HG03521 (cell line): ENCODE measurements around the gene SMARCA2.

Experiments used
- ATAC-seq: cut with Tn5 transposase; IDR thresholded peaks from one replicate; pipeline ENCODE4 v1.9.1; 2021; ENCODE audit warnings: mild to moderate bottlenecking, moderate library complexity; ENCODE audit not compliant: unreplicated experiment

The SMARCA2 gene

DNA sequence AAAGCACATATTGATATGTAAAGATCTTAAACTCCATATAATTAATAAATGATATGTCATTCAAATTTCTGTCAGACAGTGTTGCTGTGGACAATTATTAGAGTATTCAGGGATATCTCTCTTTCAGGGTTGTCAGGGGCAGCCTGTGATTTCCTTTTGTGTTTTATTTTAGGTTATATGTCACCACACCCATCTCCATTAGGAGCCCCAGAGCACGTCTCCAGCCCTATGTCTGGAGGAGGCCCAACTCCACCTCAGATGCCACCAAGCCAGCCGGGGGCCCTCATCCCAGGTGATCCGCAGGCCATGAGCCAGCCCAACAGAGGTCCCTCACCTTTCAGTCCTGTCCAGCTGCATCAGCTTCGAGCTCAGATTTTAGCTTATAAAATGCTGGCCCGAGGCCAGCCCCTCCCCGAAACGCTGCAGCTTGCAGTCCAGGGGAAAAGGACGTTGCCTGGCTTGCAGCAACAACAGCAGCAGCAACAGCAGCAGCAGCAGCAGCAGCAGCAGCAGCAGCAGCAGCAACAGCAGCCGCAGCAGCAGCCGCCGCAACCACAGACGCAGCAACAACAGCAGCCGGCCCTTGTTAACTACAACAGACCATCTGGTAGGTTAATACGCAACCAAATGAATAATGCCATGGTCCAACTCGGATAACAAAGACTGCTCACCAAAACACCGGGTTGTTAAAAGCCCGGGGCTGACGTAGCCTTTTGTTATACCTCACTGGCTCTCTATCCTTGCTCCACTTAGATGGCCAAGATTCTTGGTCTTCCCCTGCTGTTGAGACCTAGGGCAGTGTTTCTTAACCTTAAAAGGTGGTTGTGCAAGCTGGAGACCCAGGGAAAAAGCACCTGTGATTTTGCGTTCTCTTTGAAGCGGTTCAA is 24.4 kb downstream of the SMARCA2 start:
- ATAC-seq, result no peak

GRCh38 chr9:2040828-2041227 is 25.7 kb downstream of the SMARCA2 start:
- no peak for ATAC-seq

DNA sequence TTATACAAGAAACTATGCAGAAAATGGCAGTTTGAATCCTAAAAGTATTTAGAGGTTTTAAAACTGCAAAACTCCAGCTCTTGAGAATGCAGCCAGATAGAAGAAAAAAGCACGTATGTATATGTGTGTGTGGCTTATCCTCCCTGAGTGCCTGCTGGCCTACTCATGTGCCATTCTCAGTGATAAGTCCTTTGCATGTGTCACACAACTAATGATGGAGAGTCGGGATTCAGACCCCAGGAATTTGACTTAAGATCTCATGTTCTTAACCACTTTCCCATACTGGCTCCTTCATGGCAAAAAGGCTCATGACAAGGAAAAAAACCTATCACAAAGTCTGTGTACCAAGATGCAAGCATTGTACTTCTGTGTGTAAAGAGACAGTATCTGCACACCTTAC is 26.6 kb downstream of the SMARCA2 start:
- no peak for ATAC-seq

GRCh38 chr9:2043243-2043642 is 28.1 kb downstream of the SMARCA2 start:
- ATAC-seq, result no peak

- no peak for ATAC-seq
Measured at GRCh38 chr9:2043881-2044462, 28.8 kb downstream of the SMARCA2 start.

- no peak for ATAC-seq
Measured at GRCh38 chr9:2047144-2047671, 32.1 kb downstream of the SMARCA2 start.

DNA sequence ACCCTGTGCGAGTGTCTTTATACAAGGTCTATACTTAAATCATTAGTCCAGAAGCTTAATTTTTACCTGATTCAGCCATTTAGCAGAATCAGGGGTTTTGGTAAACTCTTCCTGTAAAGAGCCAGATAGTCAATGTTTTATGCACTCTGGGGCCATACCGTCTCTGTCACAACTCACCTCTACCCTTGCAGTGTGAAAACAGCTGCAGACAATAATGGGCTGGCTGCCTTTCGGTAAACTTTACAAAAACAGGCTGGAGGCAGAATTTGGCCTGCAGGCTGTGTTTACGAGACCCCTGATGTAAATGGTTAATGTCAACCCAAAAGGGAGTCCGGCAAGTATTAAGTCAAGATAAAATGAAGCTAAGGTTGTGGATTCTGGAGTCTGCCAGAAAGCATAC is 32.8 kb downstream of the SMARCA2 start:
- ATAC-seq, result no peak

GRCh38 chr9:2050236-2050635 is 35.1 kb downstream of the SMARCA2 start:
- no peak for ATAC-seq

GRCh38 chr9:2053883-2054845 is 39.0 kb downstream of the SMARCA2 start:
- ATAC-seq, result peak; percentile 96

DNA sequence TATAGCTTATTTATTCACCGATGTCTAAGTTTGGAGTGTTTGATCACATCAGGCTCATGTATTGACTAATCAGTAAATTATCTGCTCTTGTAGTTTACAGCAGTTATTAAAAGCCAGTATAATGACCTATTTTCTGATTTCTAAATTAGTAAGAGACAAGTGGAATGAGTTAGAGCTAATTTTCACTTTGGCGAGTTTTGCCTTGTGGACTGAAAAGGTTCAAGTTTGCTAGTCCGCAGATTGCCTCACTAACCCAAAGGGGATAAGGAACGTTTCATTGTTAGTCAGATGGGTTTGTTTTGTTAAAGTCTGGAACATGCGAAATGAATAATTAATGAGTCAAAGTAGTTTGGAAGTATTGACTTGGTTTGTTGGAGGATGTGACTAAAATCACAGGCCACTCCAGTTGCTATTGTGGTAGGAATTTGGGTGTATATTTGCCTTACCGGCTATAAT is 40.1 kb downstream of the SMARCA2 start:
- no peak for ATAC-seq

DNA sequence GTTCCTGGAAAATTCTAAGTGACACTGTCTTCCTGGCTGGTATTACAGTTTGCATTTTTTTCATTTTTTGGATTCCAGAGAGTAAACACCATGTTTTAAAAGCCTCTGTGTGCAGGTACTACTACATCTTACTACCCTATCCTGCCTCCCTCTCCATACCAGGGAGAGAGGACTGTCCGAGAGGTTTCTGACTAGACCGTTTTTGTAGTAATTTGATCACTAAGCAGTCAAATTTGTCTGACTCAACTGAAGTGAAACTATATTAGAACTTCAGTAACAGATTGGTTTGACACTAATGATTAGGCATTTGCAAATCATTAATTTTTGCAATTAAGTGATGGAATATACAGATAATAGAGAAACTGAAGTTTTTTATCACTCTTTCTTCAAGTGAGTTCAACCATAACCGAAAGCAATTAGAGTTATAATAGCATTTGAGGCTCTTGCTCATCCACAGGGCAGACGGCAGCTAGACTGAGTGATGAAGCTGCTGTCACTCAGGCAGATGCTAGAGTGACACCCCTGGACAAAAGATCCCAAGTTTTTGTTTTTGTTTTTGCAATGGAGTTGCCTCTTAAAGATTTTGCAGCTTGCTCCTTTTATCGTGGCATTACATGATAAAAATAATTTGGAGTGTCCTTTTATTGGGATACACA is 44.3 kb downstream of the SMARCA2 start:
- no peak for ATAC-seq

- no peak for ATAC-seq
Measured at GRCh38 chr9:2060424-2060823, 45.3 kb downstream of the SMARCA2 start.

DNA sequence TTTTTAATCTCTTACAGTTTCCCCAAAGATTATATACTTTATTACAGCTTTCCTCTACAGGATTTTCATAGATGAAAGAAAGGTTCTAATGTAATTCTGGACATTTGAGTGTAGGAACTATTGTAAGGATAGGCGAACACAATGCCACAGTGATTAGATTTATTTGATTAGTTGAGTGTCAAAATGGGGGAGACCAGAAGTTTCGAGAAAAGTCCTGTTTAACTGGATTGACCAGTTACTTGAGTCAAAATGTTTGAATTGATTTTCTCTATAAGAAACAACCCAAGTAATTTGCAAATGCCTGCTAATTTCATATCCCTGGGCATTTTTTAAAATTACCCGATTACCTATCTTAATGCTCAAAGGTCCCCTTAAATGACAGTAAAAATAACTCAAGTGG is 50.6 kb downstream of the SMARCA2 start:
- ATAC-seq, result no peak

DNA sequence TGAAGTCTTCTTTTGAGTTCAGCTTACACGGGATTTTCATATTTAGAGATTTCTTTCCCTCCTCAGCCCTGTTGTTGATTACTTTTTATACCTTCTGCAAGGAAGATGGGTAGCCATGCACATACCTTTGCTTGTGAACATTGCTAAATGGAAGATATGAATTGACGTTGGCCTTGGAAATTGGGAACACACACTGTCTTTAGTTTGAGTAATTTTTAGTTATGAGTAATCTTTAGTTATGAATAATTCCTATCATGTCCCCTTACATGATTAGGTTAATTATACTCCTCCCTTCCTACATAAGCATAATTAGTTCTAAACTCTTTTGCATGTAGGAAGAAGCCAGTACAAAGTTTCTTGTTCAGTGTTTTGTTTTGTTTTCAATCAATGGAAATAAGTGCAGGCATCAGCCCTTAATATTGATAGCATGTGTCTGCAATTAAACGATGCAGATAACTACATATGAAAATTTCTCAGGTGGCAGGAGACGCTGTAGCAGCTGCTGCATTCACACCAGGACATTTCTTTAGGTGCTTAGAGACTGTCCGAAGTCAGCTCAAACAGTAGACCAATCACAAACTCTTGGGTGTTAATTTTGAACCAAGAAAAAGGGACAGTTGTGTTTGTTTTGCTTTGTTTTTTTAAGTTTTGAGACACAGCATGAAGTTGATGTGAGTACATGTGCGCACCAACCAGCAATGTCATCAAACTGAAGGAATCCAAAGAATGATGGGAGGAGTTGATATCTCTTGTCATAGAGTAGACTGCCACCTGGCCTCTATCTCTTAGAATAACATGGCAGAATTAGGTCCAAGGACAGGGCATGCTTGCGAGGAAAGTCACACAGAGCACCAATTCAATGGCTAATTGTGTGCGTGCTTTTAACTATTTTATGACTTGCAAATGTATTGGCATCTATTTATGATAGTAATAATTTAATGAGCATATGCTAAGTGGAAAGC is 51.4 kb downstream of the SMARCA2 start:
- ATAC-seq, result no peak

GRCh38 chr9:2072752-2073405 is 57.7 kb downstream of the SMARCA2 start:
- ATAC-seq, result peak; percentile 70

DNA sequence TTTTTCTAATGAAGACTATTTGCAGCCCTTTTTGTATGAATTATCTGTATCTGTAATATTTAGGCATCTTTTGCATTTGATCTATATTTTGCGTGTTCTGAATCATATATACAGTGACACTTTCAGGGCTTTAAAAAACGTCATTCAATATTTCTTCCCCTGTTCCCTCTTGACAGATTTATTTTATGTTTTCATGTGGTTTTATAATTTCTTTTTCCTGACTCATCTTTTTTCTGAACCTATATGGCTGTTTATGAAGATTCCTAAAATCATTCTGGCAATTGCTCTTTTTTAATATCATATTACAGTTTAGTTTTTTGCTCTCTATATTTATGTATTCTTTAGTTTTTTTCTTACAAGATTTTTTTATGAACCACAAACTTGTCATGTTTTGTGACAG is 67.6 kb downstream of the SMARCA2 start:
- no peak for ATAC-seq

DNA sequence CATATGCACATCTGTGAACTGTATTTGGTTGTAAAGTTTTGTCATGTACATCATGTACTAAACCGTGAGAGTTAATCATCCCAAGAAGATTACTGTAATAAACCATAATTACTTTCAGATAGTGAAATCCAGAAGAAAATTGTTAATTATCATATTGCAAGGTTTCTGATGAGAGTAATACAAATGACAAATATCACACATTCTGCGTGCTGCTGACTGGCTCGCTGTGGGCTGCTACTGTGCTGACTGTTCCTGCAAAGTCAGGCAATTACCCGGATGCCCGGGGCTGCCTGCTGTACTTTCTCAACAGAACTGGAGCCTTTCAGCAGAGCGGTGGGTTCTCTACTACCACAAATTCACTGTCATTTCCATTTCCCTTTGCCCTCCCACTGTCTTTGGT is 68.3 kb downstream of the SMARCA2 start:
- ATAC-seq, result no peak

- no peak for ATAC-seq
Measured at GRCh38 chr9:2085716-2086115, 70.6 kb downstream of the SMARCA2 start.

DNA sequence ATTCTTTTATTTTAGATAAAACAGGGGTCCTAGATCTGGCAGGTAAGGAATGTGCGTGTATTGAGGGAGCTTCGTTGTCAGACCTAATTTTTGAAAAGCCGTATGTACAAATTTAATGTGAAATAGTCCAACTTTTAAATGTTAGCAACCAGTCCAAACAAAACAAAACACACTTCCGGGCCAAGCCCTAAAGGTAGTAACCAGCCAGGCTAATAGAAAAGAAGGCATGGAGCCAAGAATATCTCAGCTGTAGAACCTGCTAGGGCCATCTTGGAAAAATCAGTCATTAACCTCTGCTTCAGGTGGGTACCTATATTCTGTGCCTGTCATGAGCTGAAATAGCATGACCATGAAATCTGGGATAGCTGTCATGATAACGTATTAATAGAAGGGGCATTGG is 71.0 kb downstream of the SMARCA2 start:
- ATAC-seq, result no peak
